CD4-positive, alpha-beta T cell treated with Interferon alpha-2 for 1 hour (primary cell): ENCODE measurements around the gene POLE4.

ENCODE experiments used
- DNase-seq, 2 donors: peaks; one replicate each; pipeline ENCODE4 v3.0.0-alpha.2; 2020 to 2022

The POLE4 gene, protein sequence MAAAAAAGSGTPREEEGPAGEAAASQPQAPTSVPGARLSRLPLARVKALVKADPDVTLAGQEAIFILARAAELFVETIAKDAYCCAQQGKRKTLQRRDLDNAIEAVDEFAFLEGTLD

DNA sequence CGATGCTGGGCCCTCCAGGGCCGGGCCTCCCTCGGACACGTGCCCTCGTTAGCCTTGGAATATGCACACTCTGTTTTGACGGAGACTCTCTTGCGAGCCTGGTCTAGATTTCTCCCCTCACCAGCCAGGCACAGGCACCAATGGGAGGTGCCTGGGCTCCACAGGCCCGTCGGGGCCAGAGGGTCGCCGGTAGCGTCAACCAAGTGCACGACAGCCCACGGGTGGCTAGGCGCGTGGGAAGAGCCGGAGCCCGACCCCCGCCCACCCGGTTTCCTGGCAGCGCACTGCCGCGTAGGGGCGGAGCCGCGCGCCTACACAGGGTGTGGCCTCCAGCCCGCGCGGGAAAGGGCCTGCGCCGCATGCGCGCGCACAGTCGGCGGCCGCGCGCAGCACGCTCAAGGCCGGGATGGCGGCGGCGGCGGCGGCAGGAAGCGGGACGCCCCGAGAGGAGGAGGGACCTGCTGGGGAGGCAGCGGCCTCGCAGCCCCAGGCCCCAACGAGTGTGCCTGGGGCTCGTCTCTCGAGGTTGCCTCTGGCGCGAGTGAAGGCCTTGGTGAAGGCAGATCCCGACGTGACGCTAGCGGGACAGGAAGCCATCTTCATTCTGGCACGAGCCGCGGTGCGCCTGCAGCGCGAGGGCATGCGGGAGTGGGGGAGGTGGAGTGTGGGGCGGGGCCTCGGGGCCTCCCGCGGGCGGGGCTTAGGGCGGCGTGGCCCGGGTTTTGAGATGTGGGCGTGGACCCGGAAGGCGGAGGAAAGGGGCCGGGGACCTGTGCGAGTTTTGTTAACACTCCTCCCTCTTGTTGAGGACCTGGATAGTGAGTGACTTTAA lies at the start of gene POLE4:
POLE4 (plus strand) TSS at position 370 of the 832 bp plus-strand sequence; CDS start at position 407, 37 bp downstream.
- peak; percentile 94 to 95 for DNase-seq

DNA sequence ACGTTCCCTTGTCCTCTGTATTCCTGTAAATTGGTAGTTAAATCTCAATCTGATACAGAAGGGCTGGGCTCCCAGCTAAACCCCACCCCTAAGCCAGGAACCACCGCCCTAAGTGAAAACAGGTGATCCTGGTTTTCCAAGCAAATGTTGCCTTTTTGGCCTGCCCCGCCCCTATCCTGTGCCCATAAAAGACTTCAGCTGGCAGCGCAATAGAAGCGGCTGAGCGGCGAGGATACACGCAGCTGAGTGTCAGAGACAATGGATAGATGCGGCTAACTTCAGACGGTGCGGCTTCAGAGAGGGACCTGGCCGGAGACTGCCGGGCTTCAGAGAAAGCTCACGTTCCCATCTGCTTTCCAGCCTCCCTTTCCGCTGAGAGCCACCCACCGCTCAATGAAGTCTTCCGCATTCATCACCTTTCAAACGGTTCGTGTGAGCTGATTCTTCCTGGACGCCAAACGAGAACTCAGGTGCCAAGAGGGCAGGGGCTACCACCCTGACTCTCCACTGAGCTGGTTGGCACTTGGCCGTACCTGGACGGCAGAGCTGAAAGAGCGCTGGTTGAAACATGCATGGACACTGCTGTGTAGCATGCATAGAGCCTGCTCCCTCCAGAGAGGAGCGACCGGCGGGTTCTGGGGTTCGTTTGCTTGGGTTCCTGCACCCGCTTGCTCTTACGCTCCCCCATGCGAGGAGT lies 49.5 kb upstream of the POLE4 start:
- DNase-seq: no peak

DNA sequence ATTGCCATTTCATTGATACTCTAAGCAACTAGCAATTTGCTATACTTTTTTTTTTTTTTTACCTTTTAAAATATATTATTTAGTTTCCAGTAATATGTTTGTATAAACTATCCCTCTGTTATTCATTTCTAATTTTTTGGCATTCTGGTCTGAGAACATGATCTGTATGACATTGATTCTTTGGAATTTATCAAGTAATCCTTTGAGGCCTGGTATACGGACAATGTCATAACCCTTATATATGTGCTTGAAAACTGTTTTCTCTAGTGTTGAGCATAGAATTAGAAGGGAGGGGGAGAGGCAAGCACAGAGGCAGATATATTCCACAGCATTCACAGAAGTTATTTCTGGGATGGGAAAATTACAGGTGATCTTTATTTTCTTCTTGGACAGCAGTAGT lies 48.2 kb upstream of the POLE4 start:
- no peak for DNase-seq

DNA sequence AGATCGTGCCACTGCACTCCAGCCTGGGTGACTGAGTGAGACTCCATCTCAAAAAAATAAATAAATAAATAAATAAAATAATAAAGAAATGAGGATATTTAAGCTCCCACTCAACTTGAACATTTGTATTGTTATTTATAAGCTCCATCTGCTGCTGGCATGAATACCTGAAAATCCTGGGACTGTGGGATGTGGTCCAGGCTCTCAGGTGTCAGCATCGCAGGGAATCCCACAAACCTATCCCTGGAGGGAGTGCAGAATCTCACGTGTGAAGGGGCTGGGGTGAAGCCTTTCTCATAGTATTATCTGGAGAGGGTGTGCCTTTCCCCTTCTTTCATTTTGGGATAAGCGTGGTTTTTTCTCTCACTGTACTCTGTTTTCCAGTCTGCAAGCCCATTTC lies 47.4 kb upstream of the POLE4 start:
- DNase-seq: no peak

DNA sequence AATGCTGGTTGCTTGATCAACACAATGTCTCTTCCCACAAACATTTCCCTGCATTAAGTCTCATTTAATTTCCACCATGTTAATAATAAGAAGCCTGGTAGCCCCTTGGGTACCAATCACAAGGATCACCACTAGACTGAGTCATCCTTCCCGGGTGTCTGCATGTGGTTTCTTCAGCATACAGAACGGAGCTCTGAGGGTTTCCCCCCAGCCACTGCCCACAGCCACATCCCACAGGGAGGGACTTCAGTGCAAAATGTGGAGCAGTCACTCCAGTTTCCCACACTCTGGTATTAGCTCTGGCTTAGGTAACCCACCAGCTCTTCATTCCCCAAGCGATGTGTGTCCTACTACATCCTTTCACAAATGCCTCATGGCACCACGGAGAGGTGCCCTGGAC lies 42.7 kb upstream of the POLE4 start:
- no peak for DNase-seq

DNA sequence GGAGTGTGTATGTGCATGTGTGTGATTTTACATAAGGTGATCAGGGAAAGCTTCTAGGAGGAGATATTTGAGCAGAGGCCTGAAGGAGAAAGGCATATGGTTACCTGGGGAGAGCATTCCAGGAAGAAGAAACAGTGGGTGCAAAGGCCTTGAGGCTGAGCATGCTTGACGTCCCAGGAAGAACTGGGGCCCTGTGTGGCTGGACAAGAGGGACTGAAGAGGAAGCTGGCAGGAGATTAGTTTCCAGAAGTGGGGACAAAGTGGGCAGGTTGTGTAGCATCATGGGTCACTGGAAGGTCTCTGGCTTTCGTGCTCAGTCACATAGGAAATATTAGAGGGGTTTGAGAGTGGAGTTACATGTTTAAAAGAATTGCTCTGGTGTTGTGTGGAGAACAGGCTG lies 42.0 kb upstream of the POLE4 start:
- DNase-seq: no peak

DNA sequence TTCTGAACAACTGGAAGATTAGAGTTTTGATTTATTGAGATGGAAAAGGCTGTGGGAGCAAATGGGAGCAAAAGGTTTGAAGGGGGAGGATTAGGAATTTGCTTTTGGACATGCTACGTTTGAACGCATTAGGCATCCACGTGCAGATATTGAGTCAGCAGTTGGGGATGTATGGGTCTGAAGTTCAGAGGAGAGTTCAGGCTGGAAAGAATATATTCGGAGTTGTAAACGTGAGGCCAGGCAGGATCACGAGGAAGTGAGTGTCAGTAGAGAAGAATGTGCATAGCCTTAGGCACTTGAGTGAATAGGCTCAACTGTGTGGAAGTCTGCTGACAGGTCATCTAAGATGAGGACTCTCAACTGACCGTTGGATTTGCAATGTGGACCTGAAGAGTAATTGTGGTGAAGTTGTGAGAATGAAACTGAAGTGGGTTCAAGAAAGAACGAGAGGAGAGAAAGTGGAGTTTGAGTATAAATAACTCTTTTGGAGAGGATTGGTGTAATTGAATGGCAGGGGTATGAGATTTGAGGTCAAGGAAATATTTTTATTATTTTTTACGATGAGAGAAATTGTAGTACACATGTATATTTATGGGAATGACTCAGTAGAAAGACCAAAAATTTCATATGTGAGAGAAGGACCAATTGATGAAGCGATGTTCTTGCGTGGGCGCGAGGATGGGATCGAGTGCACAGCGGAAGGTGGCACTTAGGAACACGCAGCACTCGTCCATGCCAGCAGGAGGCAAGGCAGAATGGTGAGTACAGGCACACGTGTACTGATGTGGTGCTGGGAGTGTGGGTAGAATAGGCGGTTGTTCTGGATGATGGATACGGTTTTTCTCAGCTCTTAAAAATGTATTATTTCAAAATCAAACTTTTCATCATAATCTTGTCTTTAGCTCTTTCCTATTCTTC lies 40.5 kb upstream of the POLE4 start:
- no peak for DNase-seq

DNA sequence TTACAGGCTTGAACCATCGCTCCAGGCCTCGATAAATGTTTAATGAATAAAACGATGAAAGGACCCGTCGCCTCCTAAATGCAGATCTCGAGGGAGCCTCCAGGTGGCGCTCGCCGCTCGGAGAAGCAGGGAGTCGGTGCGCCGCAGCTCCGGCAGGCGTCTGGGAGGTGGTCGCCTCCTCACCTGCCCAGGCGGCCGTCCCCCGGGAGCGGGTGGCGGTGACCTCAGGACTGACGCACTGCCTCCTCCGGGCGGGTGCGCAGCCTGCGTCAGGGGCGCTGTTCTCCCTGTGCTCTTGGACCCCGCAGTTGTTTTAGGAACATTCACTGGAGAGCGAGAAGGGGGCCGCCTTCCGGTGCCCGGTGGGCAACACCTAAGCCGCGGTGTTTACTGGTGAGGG lies 38.6 kb upstream of the POLE4 start:
- DNase-seq: peak; percentile 63 to 70

DNA sequence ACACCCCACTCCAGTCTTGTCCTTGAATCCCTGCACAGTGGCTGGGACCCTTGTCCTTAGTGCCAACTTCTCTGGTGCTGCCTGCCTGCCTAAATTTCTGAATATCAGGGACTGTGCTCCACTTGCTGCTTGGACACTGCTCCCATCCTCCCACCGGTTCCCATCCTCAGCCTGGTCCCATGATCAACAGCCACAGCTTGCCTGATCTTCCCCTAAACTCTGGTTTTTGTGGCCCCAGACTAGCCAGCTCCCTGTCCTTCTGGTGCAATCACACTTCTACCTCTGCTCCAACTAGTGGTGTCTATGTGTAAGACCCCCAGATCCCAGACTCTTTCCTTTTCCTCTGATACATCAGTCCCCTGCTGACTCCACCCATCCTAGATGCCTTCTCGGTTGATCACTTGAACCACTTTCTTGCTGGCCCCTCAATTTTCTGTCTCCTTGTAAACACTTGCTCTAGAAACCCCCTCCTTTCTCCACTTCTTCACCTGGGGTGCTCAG lies 37.2 kb upstream of the POLE4 start:
- DNase-seq: no peak

DNA sequence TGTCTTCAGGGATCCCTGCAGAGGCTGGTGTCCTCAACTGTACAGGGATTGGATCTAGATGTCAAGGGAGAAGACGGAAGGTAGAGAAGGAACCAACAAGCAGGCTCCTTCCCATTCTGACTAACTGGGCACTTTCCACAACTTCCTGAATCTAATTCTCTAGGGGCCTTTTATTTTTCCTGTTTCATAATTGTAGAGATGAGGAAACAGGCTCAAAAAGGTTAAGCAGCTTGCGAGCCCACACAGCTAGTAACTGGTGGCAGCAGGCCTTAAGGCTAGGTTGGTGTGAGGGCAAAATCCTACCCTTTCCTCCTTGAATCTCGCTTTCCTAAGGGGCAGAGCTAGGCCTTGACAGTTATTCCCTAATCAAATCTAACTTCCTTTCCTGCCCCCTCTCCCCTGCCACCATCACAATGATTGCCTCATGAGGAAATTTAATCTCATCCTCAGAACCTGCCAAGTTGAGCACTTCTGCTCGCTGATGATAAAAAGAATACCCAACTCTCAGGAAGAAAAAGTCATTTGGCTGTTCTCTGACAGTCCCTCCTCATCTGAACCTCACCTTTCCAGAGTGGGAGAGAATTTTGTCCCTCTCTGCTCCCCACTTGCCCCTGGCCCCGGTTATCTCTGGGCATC lies 35.7 kb upstream of the POLE4 start:
- no peak for DNase-seq

DNA sequence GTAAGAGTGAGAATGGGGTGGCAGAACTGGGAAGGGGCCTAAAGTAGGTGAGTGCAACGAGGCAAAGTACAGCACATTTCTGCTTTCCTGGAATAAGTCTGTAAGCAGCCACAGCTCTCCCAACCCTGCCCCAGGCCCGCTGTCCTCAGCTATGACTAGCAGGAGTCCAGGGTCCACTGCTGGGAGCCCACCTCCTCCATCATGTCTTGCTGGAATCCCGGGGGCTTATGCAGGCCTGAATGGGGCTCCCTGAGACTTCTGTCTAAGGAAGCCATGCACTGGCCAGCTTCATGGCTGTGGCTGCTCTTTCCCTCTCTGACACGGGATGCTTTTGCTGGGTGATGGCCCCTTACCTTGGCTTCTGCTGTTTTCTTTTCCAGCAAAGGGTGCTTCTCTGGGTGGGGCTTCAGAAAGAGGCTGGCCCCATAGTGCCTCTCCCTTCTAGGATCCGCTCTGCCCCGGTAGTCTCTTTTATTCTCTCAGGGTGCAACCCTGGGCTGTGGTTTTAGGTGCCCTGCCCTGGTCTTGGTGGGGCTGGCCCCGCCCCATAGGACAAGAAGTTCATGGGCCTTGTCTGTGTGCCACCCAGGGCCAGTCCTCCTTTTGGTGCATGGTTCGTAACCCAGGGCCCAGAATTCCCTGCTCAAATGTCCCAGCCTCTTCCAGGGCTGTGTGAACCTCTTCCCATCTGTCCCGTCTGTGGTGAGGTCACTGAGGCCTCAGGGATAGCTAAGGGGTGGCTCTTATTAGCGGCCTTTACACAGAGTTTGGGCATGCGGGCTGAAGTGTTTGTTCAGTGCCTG lies 33.8 kb upstream of the POLE4 start:
- DNase-seq: no peak

DNA sequence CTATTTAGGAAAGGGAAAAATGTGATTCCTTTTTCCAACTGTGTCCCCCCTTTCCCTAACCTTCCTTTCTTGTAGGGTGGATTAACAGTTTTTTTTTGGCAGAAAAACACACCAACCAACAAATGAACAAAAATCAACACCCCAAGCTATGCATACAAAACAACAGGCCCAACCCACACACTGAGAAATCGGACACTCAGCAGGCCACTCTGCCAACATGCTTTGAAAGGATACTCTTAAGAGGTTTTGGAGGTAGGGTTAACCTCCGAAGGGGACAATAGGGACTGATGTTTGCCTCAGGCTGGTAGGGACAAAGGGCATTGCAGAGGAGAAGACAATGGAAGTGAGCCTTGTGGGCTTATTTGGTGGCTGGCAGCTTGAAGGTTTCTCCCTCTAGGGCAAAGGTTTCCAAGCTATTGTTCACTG lies 33.1 kb upstream of the POLE4 start:
- DNase-seq: no peak

DNA sequence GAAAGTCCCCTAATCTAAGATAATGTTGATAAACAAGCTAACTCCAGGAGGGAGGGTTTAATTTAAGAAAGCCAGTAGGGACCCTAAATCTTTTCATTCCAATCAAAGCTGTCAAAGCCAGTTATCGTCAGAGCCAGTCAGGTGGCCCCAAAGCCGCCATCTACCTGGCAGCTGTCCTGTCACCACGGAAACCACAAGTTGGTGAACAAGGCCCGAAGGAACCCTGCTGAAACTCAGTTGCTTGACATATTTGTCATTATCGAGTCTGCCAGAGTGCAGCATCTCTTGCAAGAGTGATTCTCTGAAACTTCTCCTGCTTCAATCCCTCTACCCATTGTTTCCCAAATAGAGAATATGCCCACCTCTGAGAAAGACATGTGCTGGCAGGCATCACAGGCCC lies 30.8 kb upstream of the POLE4 start:
- no peak for DNase-seq

DNA sequence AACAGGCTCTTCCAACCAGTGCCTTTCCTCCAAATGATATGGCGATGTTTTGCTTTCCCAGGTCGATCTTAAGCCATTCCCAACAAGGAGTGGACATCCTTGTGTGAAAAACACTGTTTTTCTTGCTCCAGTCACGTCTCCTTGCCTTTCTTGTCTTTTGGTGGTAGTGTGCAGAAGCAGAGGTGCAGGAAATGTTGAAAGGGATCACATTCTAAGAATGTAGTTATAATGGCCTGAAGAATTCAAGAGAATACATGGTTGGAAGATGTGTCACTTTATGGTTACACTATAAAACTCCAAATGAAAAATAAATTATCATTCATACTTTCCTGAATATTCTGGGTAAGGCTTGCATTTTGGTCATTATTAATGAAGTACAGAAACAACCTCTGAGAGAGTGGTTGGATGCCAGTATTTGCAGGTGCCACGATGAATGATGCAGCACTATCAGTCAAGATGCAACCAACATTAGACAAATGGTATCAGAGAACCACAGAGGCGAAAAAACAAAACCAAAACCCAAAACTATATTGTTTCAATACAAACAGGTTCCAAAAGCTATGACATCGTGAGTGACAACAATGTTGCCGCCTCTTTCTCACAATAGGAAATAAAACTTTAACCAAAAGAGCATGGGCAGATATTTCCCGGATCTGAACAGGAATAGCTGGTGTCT lies 27.5 kb upstream of the POLE4 start:
- DNase-seq: no peak

DNA sequence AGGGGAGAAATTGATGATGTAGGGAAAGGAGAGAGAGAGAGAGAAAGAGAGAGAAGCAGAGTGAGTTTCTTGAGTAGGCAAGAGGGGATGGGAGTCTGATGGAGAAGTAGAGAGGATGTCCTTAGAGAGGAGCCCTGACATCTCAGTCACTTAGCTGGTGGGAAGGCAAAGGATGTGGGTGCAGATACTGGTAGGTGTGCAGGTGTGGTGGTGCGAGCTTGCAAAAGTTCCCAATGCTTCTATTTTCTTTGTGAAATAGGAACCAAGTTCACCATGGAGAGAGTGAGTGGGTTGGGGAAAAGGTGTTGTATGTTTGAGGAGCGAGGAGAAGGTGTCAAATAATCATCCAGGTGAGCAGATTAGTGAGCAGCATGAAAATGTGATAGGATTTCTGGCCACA lies 26.5 kb upstream of the POLE4 start:
- no peak for DNase-seq

DNA sequence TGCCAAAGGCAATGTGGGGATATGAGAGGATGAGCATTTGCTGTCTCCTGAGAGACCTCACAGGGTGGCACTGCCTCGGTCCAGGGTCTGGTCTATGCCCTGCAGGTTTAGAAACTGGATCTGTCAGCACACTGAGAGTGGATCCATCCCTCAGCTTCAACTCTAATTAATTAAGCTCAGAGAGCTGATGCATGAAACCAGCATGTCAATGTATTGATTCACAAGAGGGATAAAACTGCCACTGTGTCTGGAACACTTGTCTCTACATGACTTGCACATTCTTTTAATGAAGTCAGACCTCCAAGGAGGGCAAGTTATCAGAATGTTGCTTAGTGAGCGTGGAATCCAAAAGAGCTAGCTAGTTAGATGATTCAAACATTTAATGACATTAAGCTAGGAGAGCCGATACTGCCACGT lies 22.5 kb upstream of the POLE4 start:
- no peak for DNase-seq

DNA sequence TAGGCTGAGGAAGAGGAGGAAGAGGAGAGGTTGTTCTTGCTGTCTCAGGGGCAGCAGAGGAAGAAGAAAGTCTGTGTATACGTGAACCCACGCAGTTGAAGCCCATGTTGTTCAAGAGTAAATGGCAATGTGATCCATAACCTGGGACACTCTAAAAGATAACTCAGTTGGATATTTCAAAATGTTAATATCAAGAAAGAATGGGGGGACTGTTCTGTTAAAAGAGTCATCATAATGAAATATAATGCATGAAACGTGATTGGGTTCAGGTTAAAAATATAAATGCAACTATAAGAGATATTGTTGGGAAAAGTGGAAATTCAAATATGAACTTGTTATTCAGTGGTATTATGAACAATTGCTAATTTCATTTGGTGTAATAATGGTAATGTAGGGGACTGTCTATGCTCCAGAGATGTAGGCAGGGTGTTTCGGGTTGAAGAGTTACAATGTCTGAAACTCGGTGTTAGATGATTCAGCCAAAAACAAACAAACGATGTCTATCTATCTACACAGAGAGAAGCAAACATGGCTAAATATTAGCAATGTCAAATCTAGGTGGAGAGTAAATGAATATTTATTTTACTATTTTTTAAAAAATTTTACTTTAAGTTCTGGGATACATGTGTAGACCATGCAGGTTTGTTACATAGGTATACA lies 21.1 kb upstream of the POLE4 start:
- no peak for DNase-seq

DNA sequence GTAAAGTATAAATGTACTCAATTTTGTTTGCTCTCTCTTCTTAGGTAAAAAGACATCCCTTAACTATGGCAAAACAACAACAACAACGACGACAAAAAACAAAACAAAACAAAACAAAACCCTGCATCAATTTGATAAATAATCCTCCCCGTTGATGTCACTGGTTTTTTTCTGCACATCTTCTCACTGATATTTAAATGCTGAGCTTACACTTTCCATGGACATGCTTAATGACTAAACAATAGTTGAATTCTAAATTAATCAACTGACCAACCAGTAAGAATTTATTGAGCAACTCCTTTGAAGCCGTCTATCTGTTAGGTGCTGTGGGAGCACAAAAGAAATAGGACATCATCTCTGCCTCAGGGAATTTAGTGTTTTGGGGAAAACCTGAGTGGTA lies 20.2 kb upstream of the POLE4 start:
- DNase-seq: no peak

DNA sequence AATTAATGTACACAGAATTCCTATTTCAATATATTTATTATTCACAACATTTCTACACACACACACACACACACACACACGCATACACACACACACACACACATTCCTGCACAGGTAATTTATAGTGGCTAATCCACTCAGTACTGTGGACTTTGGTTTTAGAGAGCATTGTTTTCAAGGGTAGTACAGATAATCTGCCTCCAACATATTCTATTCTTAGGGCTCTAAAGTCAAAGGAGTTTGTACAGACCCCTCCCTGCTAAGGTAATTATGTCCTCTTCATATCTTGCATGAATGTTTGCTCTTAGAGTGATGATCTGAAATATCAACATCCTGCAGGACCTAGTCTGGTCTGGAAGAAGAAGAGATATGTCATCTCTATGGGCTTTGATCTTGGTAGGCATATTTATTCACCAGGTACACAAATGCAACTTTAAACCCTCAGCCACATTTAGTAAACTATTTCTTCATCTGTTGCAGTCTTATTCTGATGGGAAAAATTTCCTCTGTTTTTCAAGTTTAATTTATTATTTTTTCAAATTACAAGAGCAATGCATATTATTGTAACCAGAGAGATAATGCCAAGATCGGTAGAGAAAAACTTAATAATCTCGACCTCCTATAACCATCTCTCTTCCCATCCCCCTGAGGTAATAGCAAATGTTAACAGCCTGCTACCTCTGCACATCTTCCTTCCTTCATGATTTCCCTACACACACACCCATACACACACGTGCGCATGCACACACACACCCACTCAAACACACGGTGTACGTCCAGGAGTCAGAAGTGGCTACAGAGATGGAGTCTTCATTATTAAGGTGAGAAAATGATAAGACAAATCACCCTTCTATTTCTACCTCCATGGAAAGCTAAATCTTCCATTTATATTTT lies 18.3 kb upstream of the POLE4 start:
- no peak for DNase-seq
